NOMO-1 treated with dmso at 0.1 percent for 144 hours (cell line): ENCODE data around the gene EPB41L4B.
"Not testable (repeated sequence)": the region's sequence is repeated elsewhere in the genome, so short reads cannot be mapped to it uniquely, and the experiment has no call there.

Experiments used
- DNase-seq: peaks from one replicate; lab custom pipeline; 2025; ENCODE audit not compliant: unreplicated experiment; lab: John Stamatoyannopoulos, UW

EPB41L4B gene

GRCh38 chr9:109246533-109246932 lies 74.3 kb downstream of the EPB41L4B start:
- no peak for DNase-seq

GRCh38 chr9:109245310-109245897 lies 75.5 kb downstream of the EPB41L4B start:
- DNase-seq = no peak

- DNase-seq = peak; percentile 13
Measured at GRCh38 chr9:109244179-109245132, 76.4 kb downstream of the EPB41L4B start.

DNA sequence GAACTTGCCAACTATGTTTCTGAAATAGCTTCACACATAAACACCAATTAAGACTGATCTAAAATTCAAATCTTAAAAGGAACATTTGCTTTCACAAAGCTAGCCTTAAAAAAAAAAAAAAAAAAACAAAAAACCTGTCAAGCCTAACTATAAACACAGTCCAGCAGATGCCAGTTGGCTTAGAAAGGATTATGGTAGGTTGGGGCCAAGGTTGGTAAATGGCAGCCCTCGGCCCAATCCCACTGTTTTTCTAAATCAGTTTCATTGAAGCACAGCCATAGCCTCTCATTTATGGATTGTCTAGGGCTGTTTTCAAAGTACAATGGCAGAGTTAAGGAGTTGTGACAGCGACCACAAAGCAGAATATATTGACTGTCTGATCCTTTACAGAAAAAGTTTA lies 78.1 kb downstream of the EPB41L4B start:
- no peak for DNase-seq

DNA sequence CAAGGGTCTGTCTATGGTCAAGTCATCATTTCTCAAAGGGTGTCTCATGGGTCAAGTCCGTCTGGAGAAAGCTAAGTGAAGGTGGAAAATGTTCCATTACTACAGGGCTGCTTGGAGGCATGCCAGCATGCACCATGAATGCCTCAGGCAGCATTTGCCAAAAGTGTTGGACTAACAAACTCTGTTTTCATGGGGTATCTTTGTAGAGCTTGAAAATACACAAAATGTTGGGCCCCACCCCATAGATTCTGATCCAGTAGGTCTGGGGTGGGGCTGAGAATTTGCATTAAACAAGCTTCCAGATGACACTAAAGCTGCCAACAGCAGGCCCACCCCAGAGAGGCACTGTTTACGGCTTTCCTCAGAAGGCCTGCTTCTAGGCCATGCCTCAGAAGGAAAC lies 78.8 kb downstream of the EPB41L4B start:
- no peak for DNase-seq

GRCh38 chr9:109241207-109241606 lies 79.7 kb downstream of the EPB41L4B start:
- DNase-seq = no peak

- no peak for DNase-seq
Measured at GRCh38 chr9:109239240-109239639, 81.6 kb downstream of the EPB41L4B start.

DNA sequence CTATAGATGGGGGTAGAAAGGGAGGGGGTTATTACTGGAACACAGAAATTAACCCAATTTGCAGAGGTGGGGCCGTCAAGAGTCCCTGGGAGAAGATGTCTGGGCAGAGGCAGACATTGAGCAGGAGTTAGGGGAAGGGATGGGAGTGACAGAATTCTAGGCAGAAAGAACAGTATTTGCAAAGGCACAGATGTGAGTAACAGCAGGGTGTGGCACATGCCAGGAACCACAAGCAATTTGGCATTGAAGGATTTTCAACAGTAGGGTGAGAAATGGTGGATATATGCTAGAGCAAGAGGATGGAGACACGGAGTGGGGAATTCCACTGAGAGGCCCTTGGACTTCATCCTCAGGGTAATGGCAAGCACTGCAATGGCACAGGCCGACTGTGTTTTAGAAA lies 82.2 kb downstream of the EPB41L4B start:
- no peak for DNase-seq

- no peak for DNase-seq
Measured at GRCh38 chr9:109238125-109238524, 82.7 kb downstream of the EPB41L4B start.

GRCh38 chr9:109232449-109233237 lies 88.2 kb downstream of the EPB41L4B start:
- DNase-seq = no peak

DNA sequence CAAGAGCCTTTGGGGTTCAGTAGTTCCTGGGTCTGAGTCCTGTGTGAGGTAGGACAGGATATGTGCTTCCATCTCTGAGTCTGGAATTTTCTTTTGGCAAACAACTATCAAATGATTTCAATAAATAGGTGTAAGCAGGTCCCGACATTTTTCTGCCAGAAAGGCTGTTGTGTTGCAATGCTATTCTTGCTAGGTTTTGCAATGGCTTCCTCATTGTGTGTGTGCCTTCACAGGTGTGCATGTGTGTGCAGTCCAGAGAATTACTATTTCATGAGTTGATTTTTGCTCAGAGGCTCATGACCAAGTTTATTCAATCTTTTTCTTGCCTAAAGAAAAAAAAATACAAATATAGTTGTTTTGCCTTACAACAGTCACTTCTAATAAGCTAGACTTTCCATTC lies 89.3 kb downstream of the EPB41L4B start:
- no peak for DNase-seq

DNA sequence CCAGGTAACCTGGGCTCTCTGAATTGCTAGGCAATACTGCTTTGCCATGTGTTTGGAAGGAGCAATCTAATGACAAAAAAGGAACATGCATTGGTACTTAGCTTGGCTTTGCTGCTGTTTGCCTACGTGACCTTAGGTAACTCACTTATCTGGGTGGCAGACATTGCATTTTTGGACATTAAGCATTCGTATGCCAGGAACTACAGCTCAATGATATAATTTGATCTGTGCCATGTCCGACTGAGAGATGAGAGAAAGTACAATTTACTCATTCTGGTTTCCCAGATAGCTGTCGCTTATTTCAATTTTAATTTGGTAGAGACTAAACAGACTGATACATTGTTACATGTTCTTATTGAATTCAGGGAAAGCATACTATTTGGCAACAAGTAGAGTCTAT lies 90.6 kb downstream of the EPB41L4B start:
- no peak for DNase-seq

DNA sequence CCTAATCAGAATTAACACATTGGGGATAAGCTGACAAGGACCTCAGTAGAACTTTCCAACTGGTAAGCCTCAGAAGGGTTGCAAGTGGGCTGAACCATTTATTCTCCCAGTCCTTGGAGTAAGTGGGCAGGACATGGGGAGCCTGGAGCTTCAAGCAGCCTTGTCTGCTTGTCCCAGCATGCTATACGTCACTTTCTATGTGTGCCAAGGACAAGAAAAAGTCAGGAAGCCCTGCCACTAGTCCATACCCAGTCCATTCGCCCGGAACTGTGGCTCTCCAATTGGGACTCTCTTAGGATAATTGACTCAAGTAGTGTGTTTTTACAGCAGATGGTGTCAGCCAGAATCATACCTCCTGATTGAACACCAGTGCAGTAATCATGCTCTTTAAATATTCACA lies 91.2 kb downstream of the EPB41L4B start:
- no peak for DNase-seq

DNA sequence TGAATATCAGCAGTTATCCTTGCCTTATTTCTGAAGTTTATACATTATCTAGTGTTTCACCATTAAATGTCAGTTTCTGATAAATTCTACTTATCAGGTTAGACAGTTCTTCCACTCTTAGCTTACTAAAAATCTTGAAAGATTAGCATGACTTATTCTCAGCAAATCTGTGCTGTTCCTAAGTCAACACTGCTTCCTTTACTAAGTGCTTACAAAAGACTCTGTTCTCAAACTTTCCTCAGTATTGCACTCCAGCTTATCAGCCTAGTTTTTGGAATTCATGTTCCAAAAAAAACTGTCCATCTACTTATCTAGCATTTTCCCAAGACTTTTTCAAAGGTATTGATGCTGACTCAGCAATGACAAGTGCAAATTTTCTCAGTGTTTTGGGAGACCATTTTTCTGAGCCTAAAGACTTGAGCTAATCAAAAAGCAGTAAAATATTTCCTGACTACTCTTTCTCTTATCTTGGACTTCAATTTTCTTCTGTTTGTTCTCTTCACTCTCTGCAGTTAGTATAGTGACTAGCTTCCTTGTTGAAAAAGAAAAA lies 92.7 kb downstream of the EPB41L4B start:
- no peak for DNase-seq

- no peak for DNase-seq
Measured at GRCh38 chr9:109225629-109226028, 95.2 kb downstream of the EPB41L4B start.

- DNase-seq = no peak
Measured at GRCh38 chr9:109224751-109225150, 96.1 kb downstream of the EPB41L4B start.

DNA sequence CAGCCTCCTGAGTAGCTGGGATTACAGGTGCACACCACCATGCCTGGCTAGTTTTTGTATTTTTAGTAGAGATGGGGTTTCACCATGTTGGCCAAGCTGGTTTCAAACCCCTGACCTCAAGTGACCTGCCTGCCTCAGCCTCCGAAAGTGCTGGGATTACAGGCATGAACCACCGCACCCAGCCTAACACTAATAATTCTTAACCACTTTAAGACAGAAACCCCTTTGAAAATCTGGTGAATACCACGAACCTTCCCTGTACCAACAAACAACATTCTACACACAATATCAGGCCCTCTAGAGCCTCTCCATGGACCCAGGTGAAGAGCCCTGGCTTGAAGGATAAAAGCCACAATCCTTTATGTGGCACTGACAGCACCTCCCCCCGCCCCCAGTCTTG lies 102.6 kb downstream of the EPB41L4B start:
- DNase-seq = not testable (repeated sequence)

DNA sequence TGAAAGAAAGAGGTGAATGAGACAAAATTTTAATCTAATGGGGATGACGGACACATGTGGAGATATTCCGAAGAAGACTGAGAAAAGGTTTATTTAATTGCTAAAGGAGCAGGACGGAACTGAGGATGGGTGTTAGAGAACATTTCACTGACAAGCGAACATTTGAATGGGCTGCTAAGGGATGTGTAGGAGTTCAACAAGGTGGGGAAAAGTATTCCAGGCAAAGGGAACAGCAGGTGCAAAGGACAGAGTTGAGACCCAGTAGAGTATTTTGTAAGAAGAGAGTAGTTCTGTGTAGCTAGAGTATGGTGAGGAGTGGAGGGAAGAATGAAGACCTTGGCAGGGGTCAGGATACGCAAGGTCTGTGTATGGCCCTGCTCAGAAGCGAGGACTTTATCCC lies 106.4 kb downstream of the EPB41L4B start:
- no peak for DNase-seq

DNA sequence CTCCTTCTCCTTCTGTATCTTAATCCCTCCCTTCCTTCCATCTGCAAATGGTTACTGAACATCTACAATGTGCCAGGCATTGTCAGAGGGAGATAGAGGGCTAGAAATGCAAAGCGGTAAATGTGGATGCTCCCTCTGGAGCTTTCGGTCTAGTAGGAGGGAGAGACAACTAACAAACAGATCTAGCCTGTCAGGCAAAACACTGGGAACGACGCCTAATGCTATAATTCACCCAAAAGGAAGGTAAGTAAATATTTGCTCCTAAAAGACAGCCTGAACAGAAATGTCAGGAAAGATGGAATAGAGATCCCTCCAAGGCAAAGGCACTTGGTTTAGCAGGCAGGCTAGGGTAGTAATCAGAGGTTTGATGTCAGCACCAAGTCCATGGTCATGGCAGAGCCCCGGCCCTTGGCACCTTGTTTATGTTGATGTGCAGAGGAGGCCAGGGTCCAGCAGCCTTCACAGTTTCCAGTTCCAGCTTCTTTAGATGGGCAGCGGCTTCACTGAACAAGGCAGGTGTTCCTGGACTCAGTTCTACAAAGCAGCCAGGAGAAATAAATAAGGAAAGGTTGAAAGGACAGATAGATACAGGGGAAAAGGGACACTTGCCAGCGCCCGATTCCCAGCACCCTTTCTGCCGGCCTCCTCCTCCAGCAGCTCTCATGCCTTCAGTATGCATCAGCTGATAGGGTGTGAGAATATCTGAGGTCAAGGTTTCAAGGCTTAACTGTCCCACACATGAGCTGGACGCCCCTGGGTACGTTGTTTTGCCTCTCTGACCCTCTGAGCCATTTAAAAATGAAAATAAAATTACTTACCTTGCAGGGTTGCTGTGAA lies 107.4 kb downstream of the EPB41L4B start:
- DNase-seq = no peak

GRCh38 chr9:109212768-109213167 lies 108.1 kb downstream of the EPB41L4B start:
- DNase-seq = no peak
